GM19238 (cell line): Measurements from ENCODE around the gene EFCAB11.

Experiments
- DNase-seq: peaks from one replicate; pipeline ENCODE4 v3.0.0; 2011; ENCODE audit warnings: low spot score; ENCODE audit not compliant: insufficient read length

Gene EFCAB11

DNA sequence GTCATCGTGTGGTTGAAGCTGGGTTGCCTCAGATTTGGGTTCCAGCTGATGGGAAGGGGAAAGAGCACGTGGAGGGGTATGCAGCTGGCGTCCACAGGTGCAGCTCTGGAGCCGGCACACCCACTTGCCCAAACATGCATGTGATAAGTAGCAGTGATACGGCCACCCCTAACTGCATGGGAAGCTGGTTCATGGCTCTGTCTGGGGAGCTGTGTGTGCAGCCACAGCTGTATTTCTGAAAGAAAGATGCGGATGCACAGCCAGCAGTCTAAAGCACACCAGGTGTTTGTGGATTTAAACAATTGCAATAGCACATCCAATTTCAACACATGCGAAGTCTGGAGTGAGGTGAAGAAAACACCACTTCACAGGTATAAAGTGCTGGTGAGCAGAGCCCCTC is 181.4 kb downstream of the EFCAB11 start:
- no peak for DNase-seq

DNA sequence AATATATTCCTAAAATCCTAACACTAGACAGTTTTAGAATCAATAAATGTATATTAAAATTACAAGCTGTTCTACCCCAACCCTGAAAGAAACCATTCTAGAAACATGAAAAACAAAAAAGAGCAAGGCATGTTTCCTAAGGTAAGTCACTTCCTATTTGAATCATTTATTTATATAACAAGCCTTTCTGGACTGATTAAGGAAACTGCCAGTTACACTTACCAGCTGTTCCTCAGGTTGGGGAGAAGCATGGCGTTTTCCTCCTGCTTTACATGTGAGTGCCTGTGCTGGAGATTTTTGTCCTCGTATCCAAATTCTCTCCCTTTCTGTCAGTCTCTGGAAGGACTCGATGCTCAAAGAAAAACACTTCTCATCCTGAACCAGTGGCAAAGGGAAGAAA is 183.3 kb downstream of the EFCAB11 start:
- DNase-seq, result no peak

DNA sequence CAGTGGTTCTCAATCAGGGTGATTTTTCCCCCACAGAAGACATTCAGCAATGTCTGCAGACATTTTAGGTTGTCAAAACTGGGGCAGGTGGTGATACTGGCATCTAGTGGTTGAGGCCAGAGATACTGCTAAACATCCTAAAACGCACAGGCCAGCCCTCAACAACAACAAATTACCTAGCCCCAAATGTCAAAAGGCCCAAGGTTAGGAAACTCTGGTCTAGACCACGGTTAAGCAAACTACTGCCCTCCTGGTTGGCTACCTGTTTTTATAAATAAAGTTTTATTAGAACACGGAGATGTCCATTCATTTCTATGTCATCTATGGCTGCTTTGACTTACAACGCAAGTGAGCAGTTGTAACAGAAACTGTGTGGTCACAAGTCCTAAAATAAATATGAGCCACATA is 186.7 kb downstream of the EFCAB11 start:
- peak; percentile 21 for DNase-seq

DNA sequence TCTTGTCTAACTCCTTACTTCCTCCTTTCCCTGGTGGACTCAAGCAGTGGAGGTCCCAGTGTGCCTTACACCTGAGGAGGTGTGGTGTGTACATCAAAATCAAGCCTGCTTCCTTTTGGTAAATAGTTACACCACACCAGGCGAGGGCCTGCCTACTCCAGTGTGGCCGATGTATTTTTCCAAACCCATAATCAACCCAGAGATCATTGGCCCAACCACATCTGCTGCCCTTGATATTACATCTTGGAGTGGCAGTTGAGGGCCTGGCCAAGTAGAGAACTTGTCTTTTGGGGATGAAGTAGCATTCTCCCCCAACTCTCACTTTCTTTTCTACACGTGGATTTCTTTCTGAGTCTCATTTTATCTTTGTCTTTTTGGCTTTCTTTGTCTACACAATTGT is 187.4 kb downstream of the EFCAB11 start:
- DNase-seq, result no peak

GRCh38 chr14:89765346-89765745 is 189.2 kb downstream of the EFCAB11 start:
- no peak for DNase-seq

DNA sequence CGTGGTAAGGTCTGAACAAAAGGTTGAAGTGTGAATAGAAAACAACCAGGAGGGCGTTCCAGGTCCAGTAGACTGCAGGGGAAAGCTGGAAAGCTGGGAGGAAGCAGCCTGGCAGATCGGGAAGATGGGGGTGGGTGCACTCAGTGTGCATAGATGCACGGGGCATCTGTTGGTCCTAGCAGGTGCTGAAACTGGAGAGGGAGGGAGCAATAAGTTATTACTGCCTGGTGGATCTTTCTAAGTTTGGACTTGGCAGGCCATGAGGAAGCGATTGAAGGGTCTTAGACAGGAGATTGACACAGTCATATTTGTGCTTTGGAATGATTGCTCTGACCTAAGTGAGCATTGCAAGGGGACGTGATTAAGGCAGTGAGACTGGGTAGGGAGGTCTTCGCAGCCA is 194.4 kb downstream of the EFCAB11 start:
- DNase-seq, result no peak

GRCh38 chr14:89757313-89757939 is 197.1 kb downstream of the EFCAB11 start:
- DNase-seq, result no peak

- no peak for DNase-seq
Measured at GRCh38 chr14:89755816-89756215, 198.7 kb downstream of the EFCAB11 start.

DNA sequence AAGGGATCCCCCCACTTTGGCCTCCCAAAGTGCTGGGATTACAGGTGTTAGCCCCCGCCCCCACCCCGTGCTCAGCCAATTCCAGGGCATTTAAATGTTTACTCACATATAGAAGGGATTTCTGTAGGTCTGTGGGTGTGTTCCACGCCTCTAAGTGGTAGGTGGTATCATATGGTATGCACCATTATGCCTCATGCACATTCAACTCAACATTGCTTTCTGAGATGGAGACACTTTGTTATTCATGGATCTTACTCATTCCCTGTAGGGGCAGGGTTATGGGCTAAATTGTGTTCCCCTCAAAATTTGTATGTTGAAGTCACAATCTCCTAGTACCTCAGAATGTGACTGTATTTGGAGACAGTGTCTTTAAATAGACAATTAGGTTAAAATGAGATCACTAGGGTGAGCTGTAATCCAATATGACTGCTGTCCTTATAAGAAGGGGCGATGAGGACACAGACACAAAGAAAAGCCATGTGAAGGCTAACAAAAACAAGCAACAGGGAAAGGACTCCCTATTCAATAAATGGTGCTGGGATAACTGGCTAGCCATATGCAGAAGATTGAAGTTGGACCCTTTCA is 200.6 kb downstream of the EFCAB11 start:
- DNase-seq, result no peak

DNA sequence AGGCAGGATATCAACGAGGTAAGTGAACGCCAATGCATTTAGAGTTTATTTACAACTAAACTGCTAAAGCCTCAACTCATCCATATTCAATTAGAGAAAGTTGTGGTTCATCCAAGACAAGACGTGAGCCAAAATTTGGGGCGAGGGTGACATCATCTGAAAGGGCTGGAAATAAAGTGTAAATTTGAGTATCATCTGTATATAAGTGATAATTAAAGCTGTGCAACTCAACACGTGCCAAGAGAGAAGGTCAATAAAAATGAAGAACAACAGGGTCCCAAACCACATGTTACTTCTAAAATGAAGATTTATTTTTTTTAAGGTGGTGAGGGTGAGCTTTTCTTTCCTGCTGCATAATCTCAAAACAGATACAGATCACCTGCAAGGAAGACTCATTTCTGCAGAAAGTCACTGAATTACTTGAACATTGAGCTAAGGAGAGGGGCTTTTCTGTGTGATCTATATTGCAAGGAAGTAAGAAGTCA is 203.6 kb downstream of the EFCAB11 start:
- DNase-seq, result no peak

GRCh38 chr14:89750281-89750755 is 204.2 kb downstream of the EFCAB11 start:
- no peak for DNase-seq

DNA sequence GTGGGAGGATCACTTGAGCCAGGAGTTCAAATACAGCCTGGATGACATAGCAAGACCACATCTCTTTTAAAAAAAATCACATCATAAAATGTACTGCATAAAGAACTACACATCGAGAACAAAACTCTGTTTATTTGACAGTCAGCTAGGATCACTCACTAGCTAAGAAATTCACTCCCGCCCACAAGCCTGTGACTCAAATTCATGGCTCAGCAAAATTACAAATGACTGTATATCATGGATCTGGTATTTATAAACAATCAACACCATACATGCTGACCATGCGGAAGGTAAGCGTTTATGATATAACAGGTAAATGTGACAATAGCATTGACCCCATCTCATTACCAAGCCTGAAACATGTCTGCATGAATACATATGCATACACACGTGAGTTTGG is 206.5 kb downstream of the EFCAB11 start:
- no peak for DNase-seq

DNA sequence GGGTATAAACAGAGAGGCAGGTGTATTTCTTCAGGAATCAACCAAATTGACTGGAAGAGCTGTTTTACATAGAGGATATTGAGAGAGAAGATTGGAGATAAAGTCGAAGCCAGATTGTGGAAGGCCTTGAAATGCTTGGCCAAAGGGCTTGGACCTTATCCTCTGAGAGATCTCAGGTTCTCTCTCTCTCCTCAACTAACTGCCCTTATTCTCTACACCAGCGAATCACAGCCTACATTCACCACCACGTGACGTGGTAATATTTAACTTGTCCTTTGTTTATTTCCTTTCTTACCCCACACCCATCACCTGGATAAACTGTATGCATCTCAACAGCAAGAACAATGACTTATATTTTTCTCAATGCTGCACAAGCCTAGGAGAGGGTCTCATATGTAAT is 207.4 kb downstream of the EFCAB11 start:
- DNase-seq, result no peak

DNA sequence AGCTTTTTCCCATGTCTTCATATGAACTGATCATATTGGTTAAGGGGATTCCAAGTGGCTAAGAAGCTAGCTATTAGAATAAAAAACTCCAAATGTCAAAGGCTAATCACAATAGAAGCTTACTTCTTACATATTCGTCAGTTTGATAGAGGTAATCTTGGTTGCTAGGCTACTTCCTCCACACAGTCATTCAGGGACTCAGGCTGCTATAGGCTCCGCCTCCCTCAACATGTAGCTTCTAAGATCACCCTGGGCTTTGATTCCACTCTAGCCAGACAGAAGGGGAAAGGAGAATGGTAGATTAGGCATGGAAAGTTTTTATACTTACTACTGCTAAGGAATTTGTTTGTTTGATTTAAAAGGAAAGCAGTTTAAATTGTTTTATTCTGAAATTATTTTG is 207.9 kb downstream of the EFCAB11 start:
- DNase-seq, result no peak

DNA sequence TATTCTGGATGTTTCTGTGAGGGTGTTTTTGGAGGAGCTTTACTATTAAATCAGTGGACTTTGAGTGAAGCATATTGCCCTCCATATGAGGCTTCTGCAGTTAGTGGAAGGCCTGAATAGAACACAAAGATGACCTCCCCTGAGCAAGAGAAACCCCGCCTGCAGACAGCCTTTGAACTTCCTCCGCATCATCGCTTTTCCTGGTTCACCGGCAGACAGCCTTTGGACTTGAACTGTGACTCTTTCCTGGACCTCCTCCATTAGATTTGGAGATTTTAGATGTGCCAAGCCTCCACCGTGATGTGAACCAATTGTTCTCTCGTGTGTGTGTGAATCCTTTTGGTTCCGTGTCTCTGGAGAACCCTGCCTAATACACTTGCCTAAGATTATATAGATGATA is 208.4 kb downstream of the EFCAB11 start:
- no peak for DNase-seq
